Upper lobe of left lung (tissue), 6 donors: Measurements from ENCODE around the gene TMEM92. TPM values are rescaled to one million over a fixed set of nuclear protein-coding genes. Genes with fewer than 3 reads are reported as not detected.

Source experiments
- ATAC-seq, 2 donors: fragments of 200-7000 bp; cut with Tn5 transposase; one replicate each; pipeline ENCODE4 v1.9.1; 2022; ENCODE audit warnings: mild to moderate bottlenecking in 2 of 2, moderate library complexity in 2 of 2; ENCODE audit not compliant: low FRiP score in 2 of 2
- DNase-seq, 2 donors: peaks; one replicate each; pipeline ENCODE4 v3.0.0-alpha.2; 2019 to 2020
- H3K27ac ChIP-seq, 4 donors: fragments of 200-600 bp; sonication (generic); one replicate each; pipeline ENCODE4 v1.5.1; 2016 to 2019
- H3K27me3 ChIP-seq, 4 donors: fragments of 200-600 bp; sonication (generic); one replicate each; pipeline ENCODE4 v1.5.1; 2017 to 2019
- H3K36me3 ChIP-seq, 4 donors: fragments of 200-600 bp; sonication (generic); one replicate each; pipeline ENCODE4 v1.5.1; 2016 to 2019
- H3K4me1 ChIP-seq, 4 donors: fragments of 200-600 bp; sonication (generic); one replicate each; pipeline ENCODE4 v1.5.1; 2018 to 2019
- H3K4me3 ChIP-seq, 4 donors: fragments of 200-600 bp; sonication (generic); one replicate each; pipeline ENCODE4 v1.5.1; 2017 to 2019; ENCODE audit warnings: mild to moderate bottlenecking in 2 of 4, moderate library complexity in 1 of 4
- H3K9me3 ChIP-seq, 4 donors: fragments of 200-600 bp; sonication (generic); one replicate each; pipeline ENCODE4 v1.5.1; 2018 to 2019
- EP300 ChIP-seq, 4 donors: sonication (generic); formaldehyde crosslinking; IDR thresholded peaks; one replicate each; pipeline ENCODE4 v1.5.1; 2017; ENCODE audit warnings: antibody characterized with exemption in 4 of 4, control low read depth in 2 of 4
- POLR2A ChIP-seq, 4 donors: fragments of 450-650 bp; IDR thresholded peaks; one replicate each; pipeline ENCODE4 v1.5.1; 2016 to 2017; ENCODE audit warnings: antibody characterized with exemption in 4 of 4, mild to moderate bottlenecking in 2 of 4
- POLR2AphosphoS5 ChIP-seq, 2 donors: sonication (generic); formaldehyde crosslinking; IDR thresholded peaks; one replicate each; pipeline ENCODE4 v1.5.1; 2017; ENCODE audit warnings: antibody characterized with exemption in 2 of 2
- WGBS, 2 donors: methylation state at CpG; one replicate each; pipeline ENCODE4 v1.1.5; 2017 to 2018; 5-methylcytosine and 5-hydroxymethylcytosine counted together
- total RNA-seq, 6 donors: library from RNA; depleted of rRNA in 4 of 6; stranded (reverse); fragments of >200 nt in 4 of 6; gene quantifications; one replicate each; pipeline versions ENCODE4 v1.1.0 to v1.2.1, GENCODE V29; 2016 to 2021
- TF ChIP-seq, protein P1 (sequence below), 6 experiments: fragments of 450-650 bp in 4 of 6; fragments of 200-600 bp in 2 of 6; sonication (generic) in 2 of 6; IDR thresholded peaks; one replicate each; pipeline ENCODE4 v1.5.1; 2016 to 2019; ENCODE audit warnings: antibody characterized with exemption in 6 of 6
- donor health status: DM: no; HTN: no; CAD: no; lungs with moderate emphysema.
- donor health status: DM: no; HTN: yes; CAD: no; lungs with severe emphysema.

Gene TMEM92
- total RNA-seq, 6 donors from 2014 or later: 1.3 to 15.7 (median 3.8) TPM

DNA sequence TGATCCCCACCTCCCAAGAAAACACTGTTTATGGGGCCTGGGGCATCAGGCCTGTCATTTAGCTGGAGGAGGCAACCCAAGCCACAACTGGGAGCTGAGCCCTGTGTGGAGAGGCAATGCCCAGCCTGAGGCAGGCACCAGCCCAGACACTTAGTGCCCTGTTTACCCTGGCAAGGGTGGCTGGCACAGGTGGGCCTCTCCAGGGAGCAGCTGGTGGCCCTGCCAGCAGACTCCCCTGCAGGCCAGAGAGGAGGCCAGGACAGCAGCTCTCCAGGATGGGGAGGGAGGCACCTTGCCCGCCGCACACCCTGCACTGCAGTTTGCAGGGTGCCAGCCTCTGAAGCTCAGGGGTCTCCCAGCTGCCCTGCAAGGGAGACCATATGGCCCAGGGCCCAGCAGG, 9.1 kb upstream of the TMEM92 start:
- no peaks in the 10 kb centered on the region for H3K27me3 ChIP-seq
- TF ChIP-seq POLR2A (IDR thresholded peaks at IDR 0.05) (no peak), POLR2AphosphoS5 (IDR thresholded peaks at IDR 0.05) (no peak), EP300 (IDR thresholded peaks at IDR 0.05) (no peak)
- TF ChIP-seq, protein P1, sequence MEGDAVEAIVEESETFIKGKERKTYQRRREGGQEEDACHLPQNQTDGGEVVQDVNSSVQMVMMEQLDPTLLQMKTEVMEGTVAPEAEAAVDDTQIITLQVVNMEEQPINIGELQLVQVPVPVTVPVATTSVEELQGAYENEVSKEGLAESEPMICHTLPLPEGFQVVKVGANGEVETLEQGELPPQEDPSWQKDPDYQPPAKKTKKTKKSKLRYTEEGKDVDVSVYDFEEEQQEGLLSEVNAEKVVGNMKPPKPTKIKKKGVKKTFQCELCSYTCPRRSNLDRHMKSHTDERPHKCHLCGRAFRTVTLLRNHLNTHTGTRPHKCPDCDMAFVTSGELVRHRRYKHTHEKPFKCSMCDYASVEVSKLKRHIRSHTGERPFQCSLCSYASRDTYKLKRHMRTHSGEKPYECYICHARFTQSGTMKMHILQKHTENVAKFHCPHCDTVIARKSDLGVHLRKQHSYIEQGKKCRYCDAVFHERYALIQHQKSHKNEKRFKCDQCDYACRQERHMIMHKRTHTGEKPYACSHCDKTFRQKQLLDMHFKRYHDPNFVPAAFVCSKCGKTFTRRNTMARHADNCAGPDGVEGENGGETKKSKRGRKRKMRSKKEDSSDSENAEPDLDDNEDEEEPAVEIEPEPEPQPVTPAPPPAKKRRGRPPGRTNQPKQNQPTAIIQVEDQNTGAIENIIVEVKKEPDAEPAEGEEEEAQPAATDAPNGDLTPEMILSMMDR (IDR thresholded peaks at IDR 0.05): no peak
- H3K9me3 ChIP-seq: no peaks in the 10 kb centered on the region
- ATAC-seq (no peak), DNase-seq (peak; percentile 48 to 77)
- WGBS, 2 donors: 37% methylated on average over 2 of the region's 2 CpGs; no CpG with 5 or more reads in 1 of the 2 donors
- peaks cover 13 to 38% (median 34%) of the 10 kb centered on the region in 4 donors for H3K4me1 ChIP-seq
- H3K27ac ChIP-seq: no peak overlapping the region
- H3K36me3 ChIP-seq: no peaks in the 10 kb centered on the region
- no peak overlapping the region for H3K4me3 ChIP-seq

DNA sequence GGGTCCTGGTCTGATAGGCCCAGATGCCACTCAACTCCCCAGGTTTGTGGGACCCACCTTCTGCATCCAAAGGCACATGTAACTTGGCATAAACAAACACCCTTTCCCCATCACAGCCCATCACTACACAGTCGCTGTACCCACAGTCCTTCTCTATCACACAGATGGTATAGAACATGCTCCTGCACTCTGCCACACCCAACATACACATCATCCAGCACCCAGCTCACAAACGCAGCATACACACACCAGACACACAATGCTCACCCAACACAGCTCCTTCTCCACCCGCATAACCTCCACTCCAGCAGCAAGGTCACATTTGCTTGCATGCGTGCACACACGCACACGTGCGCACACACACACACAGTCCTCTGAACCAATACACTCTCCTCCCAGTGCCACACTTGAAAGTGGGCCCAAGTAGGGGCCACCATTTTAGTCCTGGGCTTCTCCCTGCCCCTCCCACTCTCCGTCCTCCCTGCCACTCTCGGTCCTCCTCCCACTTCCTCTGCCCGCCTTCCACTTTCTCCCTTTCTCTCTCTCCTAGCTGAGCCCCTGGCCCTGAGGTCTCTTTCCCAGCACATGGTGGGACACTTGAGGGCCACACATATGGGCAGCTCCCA, 8.5 kb upstream of the TMEM92 start:
- no peak for ATAC-seq
- Histone ChIP-seq H3K4me1 (peaks cover 15 to 43% (median 37%) of the 10 kb centered on the region in 4 donors), H3K27ac (peak overlapping the region in 1 of 4 donors; percentile 1)

GRCh38 chr17:50266384-50267073, 7.7 kb upstream of the TMEM92 start:
- peaks cover 15 to 43% (median 37%) of the 10 kb centered on the region in 4 donors for H3K4me1 ChIP-seq
- no peak overlapping the region for H3K4me3 ChIP-seq
- WGBS, 2 donors: 17% methylated on average over 12 of the region's 13 CpGs; no CpG with 5 or more reads in 1 of the 2 donors

More for the DNA sequence above, 8.5 kb upstream of the TMEM92 start:
- H3K9me3 ChIP-seq: no peaks in the 10 kb centered on the region
- H3K27me3 ChIP-seq: no peaks in the 10 kb centered on the region
- no peak overlapping the region for H3K4me3 ChIP-seq
- no peaks in the 10 kb centered on the region for H3K36me3 ChIP-seq
- 70% methylated on average over 10 of the region's 10 CpGs for WGBS, 2 donors
- DNase-seq: no peak
- TF ChIP-seq POLR2A (IDR thresholded peaks at IDR 0.05) (no peak), EP300 (IDR thresholded peaks at IDR 0.05) (no peak), POLR2AphosphoS5 (IDR thresholded peaks at IDR 0.05) (no peak)
- TF ChIP-seq, protein P1 (IDR thresholded peaks at IDR 0.05): no peak

GRCh38 chr17:50267074-50267841, 7.0 kb upstream of the TMEM92 start:
- DNase-seq: no peak
- no peak for ATAC-seq
- TF ChIP-seq EP300 (IDR thresholded peaks at IDR 0.05): no peak
- TF ChIP-seq POLR2A (IDR thresholded peaks at IDR 0.05): no peak
- TF ChIP-seq POLR2AphosphoS5 (IDR thresholded peaks at IDR 0.05): no peak
- TF ChIP-seq, protein P1 (IDR thresholded peaks at IDR 0.05): no peak
- H3K27me3 ChIP-seq: no peaks in the 10 kb centered on the region
- H3K27ac ChIP-seq: peak overlapping the region in 1 of 4 donors; percentile 39
- H3K9me3 ChIP-seq: no peaks in the 10 kb centered on the region
- H3K4me1 ChIP-seq: peaks cover 15 to 48% (median 37%) of the 10 kb centered on the region in 4 donors
- 36 to 45% methylated on average over 6 to 10 of the region's 10 CpGs for WGBS, 2 donors
- H3K36me3 ChIP-seq: no peaks in the 10 kb centered on the region
- no peak overlapping the region for H3K4me3 ChIP-seq

More at GRCh38 chr17:50266384-50267073, 7.7 kb upstream of the TMEM92 start:
- H3K36me3 ChIP-seq: no peaks in the 10 kb centered on the region
- H3K27ac ChIP-seq: peak overlapping the region in 2 of 4 donors; percentile 28 to 39
- H3K27me3 ChIP-seq: no peaks in the 10 kb centered on the region
- DNase-seq (peak; percentile 47 to 79), ATAC-seq (peak; percentile 7 to 36)
- TF ChIP-seq, protein P1 (IDR thresholded peaks at IDR 0.05): peak in 1 of 6 experiments; percentile 6
- no peak for TF ChIP-seq POLR2A (IDR thresholded peaks at IDR 0.05)
- H3K9me3 ChIP-seq: no peaks in the 10 kb centered on the region
